Muscle layer of duodenum (tissue), 2 donors: Measurements from ENCODE around the gene MPRIP.

Experiments used
- H3K27ac ChIP-seq: one replicate; pipeline ENCODE4 v1.7.0; 2013; ENCODE audit warnings: mild to moderate bottlenecking, low read length
- H3K27me3 ChIP-seq: one replicate; pipeline ENCODE4 v1.7.0; 2013; ENCODE audit warnings: low read depth, mild to moderate bottlenecking, control low read depth, low read length
- H3K36me3 ChIP-seq, 2 donors: one replicate each; pipeline ENCODE4 v1.7.0; 2013; ENCODE audit warnings: low read length in 2 of 2, control low read depth in 1 of 2, mild to moderate bottlenecking in 1 of 2; ENCODE audit not compliant: insufficient read depth in 2 of 2, control insufficient read depth in 1 of 2
- H3K4me1 ChIP-seq, 2 donors: one replicate each; pipeline ENCODE4 v1.7.0; 2013; ENCODE audit warnings: low read length in 2 of 2, mild to moderate bottlenecking in 2 of 2, control low read depth in 1 of 2, moderate library complexity in 1 of 2; ENCODE audit not compliant: insufficient read depth in 2 of 2, control insufficient read depth in 1 of 2
- H3K4me3 ChIP-seq, 2 donors: one replicate each; pipeline ENCODE4 v1.7.0; 2013; ENCODE audit warnings: low read length in 2 of 2, low read depth in 1 of 2, mild to moderate bottlenecking in 1 of 2
- H3K9me3 ChIP-seq, 2 donors: one replicate each; pipeline ENCODE4 v1.7.0; 2013; ENCODE audit warnings: low read length in 2 of 2, control low read depth in 1 of 2, mild to moderate bottlenecking in 1 of 2; ENCODE audit not compliant: control insufficient read depth in 1 of 2
- donor health status: healthy.

The MPRIP gene

GRCh38 chr17:17067257-17067656 lies 25.0 kb downstream of the MPRIP start:
- no peaks in the 10 kb centered on the region for H3K36me3 ChIP-seq
- H3K4me3 ChIP-seq: no peak overlapping the region
- H3K9me3 ChIP-seq: no peaks in the 10 kb centered on the region
- H3K27ac ChIP-seq: no peak overlapping the region
- H3K27me3 ChIP-seq: no peaks in the 10 kb centered on the region
- H3K4me1 ChIP-seq: peaks cover 20 to 25% of the 10 kb centered on the region in 2 donors

DNA sequence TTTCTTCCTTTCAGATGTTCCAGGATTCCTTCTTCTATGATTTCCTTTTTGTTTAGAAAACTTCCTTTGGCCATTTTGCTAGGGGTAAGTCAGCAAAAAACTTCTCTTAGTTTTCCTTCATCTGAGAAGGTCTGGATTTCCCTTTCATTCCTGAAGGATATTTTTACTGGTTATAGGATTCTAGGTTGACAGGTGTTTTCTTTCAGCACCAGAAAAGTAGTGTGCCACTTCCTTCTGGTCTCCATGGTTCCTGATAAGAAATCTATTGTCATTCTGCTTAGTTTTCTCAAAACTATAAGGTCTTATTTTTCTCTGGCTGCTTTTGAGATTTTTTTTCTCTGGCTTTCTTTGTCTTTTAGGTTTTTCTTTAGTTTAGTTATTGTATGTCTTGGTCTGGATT lies 27.6 kb downstream of the MPRIP start:
- no peak overlapping the region for H3K27ac ChIP-seq
- peaks cover 13 to 28% of the 10 kb centered on the region in 2 donors for H3K4me1 ChIP-seq
- H3K36me3 ChIP-seq: no peaks in the 10 kb centered on the region
- no peaks in the 10 kb centered on the region for H3K9me3 ChIP-seq
- no peaks in the 10 kb centered on the region for H3K27me3 ChIP-seq
- H3K4me3 ChIP-seq: no peak overlapping the region

DNA sequence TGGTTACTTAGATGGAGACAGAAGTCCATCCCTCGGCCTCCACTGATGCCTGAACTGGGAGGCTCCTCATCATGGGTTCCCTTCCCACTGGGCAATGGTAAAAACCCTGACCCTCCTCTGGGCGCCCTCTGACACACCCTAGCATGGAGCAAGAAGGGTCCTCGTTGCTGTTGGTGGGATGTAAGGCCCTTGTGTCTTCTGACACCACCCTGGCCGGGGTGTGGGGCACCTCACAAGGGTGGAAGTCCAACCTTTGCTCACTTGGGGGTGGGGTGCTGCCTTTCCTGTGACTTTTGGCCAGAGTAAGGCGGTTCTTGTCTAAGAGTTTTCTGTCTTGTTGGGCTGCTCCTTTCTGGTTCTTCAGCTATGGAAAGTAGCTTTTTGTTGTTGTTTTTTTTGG lies 28.7 kb downstream of the MPRIP start:
- H3K4me3 ChIP-seq: no peak overlapping the region
- no peaks in the 10 kb centered on the region for H3K9me3 ChIP-seq
- no peaks in the 10 kb centered on the region for H3K27me3 ChIP-seq
- H3K4me1 ChIP-seq: peaks cover 11 to 37% of the 10 kb centered on the region in 2 donors
- H3K27ac ChIP-seq: no peak overlapping the region
- no peaks in the 10 kb centered on the region for H3K36me3 ChIP-seq

DNA sequence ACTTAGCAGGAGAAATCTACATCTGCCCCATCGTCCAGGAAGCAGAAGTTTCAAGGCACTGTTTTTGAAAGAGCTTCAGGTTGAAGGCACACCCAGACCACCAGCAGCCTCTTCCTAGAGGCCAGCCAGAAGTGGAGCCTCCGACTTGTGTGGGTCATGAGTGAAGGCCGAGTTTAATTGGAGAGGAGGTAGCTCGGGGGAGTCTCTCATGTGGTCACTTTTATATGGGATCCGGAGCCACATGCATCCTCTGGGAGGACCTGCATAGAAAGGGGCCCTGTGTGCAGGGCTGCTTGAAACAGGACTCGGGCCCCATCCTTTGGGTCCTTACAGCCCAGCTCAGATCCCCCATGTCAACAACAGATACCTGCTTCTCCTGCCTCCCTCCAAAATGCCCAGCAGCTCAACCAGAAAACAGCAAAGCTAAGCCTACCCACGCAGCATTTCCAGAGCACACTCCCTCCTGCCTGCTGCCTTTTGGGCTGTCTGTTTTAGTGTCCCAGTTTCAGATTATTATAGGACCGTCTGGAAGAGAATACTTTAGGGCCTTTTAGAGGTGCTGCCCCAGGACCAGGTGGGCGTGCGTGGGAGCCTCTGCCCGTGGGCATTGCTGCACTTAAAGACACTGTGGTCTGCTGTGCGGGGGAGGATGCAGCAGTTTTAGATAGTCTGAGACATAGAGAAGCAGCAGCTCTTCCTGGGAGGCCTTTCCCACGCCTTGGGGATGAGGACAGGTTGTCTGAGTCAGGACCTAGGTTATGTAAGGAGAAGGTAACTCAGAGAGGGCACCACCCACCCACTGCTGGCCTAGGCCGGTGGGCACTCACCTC lies 29.5 kb downstream of the MPRIP start:
- no peaks in the 10 kb centered on the region for H3K36me3 ChIP-seq
- H3K9me3 ChIP-seq: no peaks in the 10 kb centered on the region
- H3K27ac ChIP-seq: no peak overlapping the region
- H3K4me3 ChIP-seq: no peak overlapping the region
- H3K27me3 ChIP-seq: no peaks in the 10 kb centered on the region
- H3K4me1 ChIP-seq: peaks cover 8 to 44% of the 10 kb centered on the region in 2 donors

- Histone ChIP-seq H3K27ac (no peak overlapping the region), H3K4me1 (peaks cover 8 to 38% of the 10 kb centered on the region in 2 donors), H3K9me3 (no peaks in the 10 kb centered on the region), H3K27me3 (no peaks in the 10 kb centered on the region), H3K36me3 (no peaks in the 10 kb centered on the region), H3K4me3 (no peak overlapping the region)
These were observed 30.3 kb downstream of the MPRIP start for GRCh38 chr17:17072546-17072945.

GRCh38 chr17:17073030-17073564 lies 30.8 kb downstream of the MPRIP start:
- peaks cover 11 to 43% of the 10 kb centered on the region in 2 donors for H3K4me1 ChIP-seq
- H3K4me3 ChIP-seq: no peak overlapping the region
- H3K9me3 ChIP-seq: no peaks in the 10 kb centered on the region
- no peak overlapping the region for H3K27ac ChIP-seq
- H3K27me3 ChIP-seq: no peaks in the 10 kb centered on the region
- H3K36me3 ChIP-seq: peaks cover under 1 to 4% of the 10 kb centered on the region in 2 donors

GRCh38 chr17:17073581-17074403 lies 31.5 kb downstream of the MPRIP start:
- no peak overlapping the region for H3K4me3 ChIP-seq
- peaks cover 3 to 8% of the 10 kb centered on the region in 2 donors for H3K36me3 ChIP-seq
- H3K27me3 ChIP-seq: no peaks in the 10 kb centered on the region
- H3K27ac ChIP-seq: no peak overlapping the region
- peaks cover 17 to 46% of the 10 kb centered on the region in 2 donors for H3K4me1 ChIP-seq
- no peaks in the 10 kb centered on the region for H3K9me3 ChIP-seq

GRCh38 chr17:17075125-17075781 lies 33.0 kb downstream of the MPRIP start:
- Histone ChIP-seq H3K27ac (no peak overlapping the region), H3K4me1 (peaks cover 30 to 61% of the 10 kb centered on the region in 2 donors)

DNA sequence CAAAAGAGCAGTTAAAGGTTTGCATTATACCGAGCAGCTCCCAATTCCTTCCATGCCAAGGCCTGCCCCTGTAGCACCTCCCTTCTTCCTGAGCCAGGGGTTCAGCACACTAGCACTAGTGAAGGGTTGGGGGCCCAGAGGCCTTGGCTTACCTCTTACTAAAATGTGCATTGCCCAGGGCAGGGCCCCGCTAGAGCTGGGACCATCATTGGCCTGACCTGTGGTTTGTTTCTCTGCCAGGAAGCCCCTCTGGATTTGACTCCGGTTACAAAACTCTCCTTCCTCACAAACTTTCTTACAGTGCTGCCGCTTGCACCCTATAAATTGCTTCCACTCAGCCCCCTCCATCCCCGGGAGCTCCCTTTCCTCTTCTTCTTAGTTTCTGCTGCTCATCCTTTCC lies 33.8 kb downstream of the MPRIP start:
- Histone ChIP-seq H3K9me3 (no peaks in the 10 kb centered on the region), H3K4me1 (peaks cover 32 to 68% of the 10 kb centered on the region in 2 donors), H3K27me3 (no peaks in the 10 kb centered on the region), H3K4me3 (no peak overlapping the region), H3K36me3 (peaks cover 3 to 8% of the 10 kb centered on the region in 2 donors), H3K27ac (no peak overlapping the region)

More at GRCh38 chr17:17075125-17075781, 33.0 kb downstream of the MPRIP start:
- Histone ChIP-seq H3K36me3 (peaks cover 3 to 8% of the 10 kb centered on the region in 2 donors), H3K27me3 (no peaks in the 10 kb centered on the region), H3K9me3 (no peaks in the 10 kb centered on the region), H3K4me3 (no peak overlapping the region)

- H3K9me3 ChIP-seq: no peaks in the 10 kb centered on the region
- H3K27ac ChIP-seq: no peak overlapping the region
- no peaks in the 10 kb centered on the region for H3K27me3 ChIP-seq
- peaks cover 32 to 68% of the 10 kb centered on the region in 2 donors for H3K4me1 ChIP-seq
- no peak overlapping the region for H3K4me3 ChIP-seq
- peaks cover 3 to 8% of the 10 kb centered on the region in 2 donors for H3K36me3 ChIP-seq
These were observed 34.8 kb downstream of the MPRIP start for GRCh38 chr17:17077101-17077500.
